Measurements from ENCODE around the gene CCL25. TPM values are rescaled to one million over a fixed set of nuclear protein-coding genes. Genes with fewer than 3 reads are reported as not detected.
"Not testable (repeated sequence)": the region's sequence is repeated elsewhere in the genome, so short reads cannot be mapped to it uniquely, and the experiment has no call there.

Gene CCL25
- polyA plus RNA-seq (2013, experiment 1 of 2; ENCODE audit: insufficient read length) = not detected
- not detected for polyA plus RNA-seq (2013, experiment 2 of 2; ENCODE audit: insufficient read length)

- no peak for DNase-seq
Observed at GRCh38 chr19:8052464-8052859, at the start of gene CCL25. Gene CCL25 (plus strand): TSS chr19:8052760. CDS start chr19:8053050, 290 bp downstream.

- DNase-seq = no peak
Observed at GRCh38 chr19:8004001-8004400, 48.6 kb upstream of the CCL25 start.

- DNase-seq = peak; percentile 27
Observed at GRCh38 chr19:8004723-8005513, 47.6 kb upstream of the CCL25 start.

- DNase-seq = peak; percentile 89
Observed at GRCh38 chr19:8005534-8006256, 46.9 kb upstream of the CCL25 start, which contains the start of gene ELAVL1. Gene ELAVL1 (minus strand): TSS chr19:8005641. CDS start chr19:7991815, 13,826 bp downstream.

- DNase-seq = no peak
Observed at GRCh38 chr19:8017808-8018207, 34.8 kb upstream of the CCL25 start.

GRCh38 chr19:8020681-8021080, 31.9 kb upstream of the CCL25 start:
- DNase-seq = no peak

- no peak for DNase-seq
Observed at GRCh38 chr19:8021374-8021773, 31.2 kb upstream of the CCL25 start.

- DNase-seq = no peak
Observed at GRCh38 chr19:8022275-8022674, 30.3 kb upstream of the CCL25 start.

- DNase-seq = no peak
Observed at GRCh38 chr19:8023371-8023770, 29.2 kb upstream of the CCL25 start.

- DNase-seq = not testable (repeated sequence)
Observed at GRCh38 chr19:8024256-8024655, 28.3 kb upstream of the CCL25 start.

GRCh38 chr19:8025316-8025715, 27.2 kb upstream of the CCL25 start:
- no peak for DNase-seq

GRCh38 chr19:8028951-8029491, 23.5 kb upstream of the CCL25 start:
- peak; percentile 12 for DNase-seq

GRCh38 chr19:8030960-8031359, 21.6 kb upstream of the CCL25 start:
- DNase-seq = no peak

GRCh38 chr19:8033287-8034177, 19.0 kb upstream of the CCL25 start:
- not testable (repeated sequence) for DNase-seq

- DNase-seq = no peak
Observed at GRCh38 chr19:8034178-8034525, 18.4 kb upstream of the CCL25 start.

- DNase-seq = no peak
Observed at GRCh38 chr19:8036434-8037099, 16.0 kb upstream of the CCL25 start.

GRCh38 chr19:8038815-8039214, 13.7 kb upstream of the CCL25 start:
- DNase-seq = no peak

GRCh38 chr19:8039231-8039630, 13.3 kb upstream of the CCL25 start:
- no peak for DNase-seq

- DNase-seq = no peak
Observed at GRCh38 chr19:8041531-8041931, 11.0 kb upstream of the CCL25 start.

- no peak for DNase-seq
Observed at GRCh38 chr19:8042900-8043299, 9.7 kb upstream of the CCL25 start.

- DNase-seq = no peak
Observed at GRCh38 chr19:8044018-8044417, 8.5 kb upstream of the CCL25 start.

Measured in fibroblast of skin of back (primary cell).